T-helper 22 cell (primary cell): ENCODE measurements around the gene NECTIN1.

Experiments
- DNase-seq: peaks from one replicate; pipeline ENCODE4 v3.0.0-alpha.2; 2020; ENCODE audit warnings: low read depth

The NECTIN1 gene

GRCh38 chr11:119712459-119713358, 16.3 kb downstream of the NECTIN1 start:
- DNase-seq, result no peak

GRCh38 chr11:119712006-119712405, 17.0 kb downstream of the NECTIN1 start:
- no peak for DNase-seq

- DNase-seq, result no peak
These were observed 17.5 kb downstream of the NECTIN1 start for GRCh38 chr11:119711476-119711875.

- DNase-seq, result no peak
These were observed 18.6 kb downstream of the NECTIN1 start for GRCh38 chr11:119710417-119710816.

- no peak for DNase-seq
These were observed 19.2 kb downstream of the NECTIN1 start for GRCh38 chr11:119709638-119710346.

- no peak for DNase-seq
These were observed 19.8 kb downstream of the NECTIN1 start for GRCh38 chr11:119709171-119709570.

- DNase-seq, result no peak
These were observed 20.6 kb downstream of the NECTIN1 start for GRCh38 chr11:119708384-119708783.

- DNase-seq, result no peak
These were observed 22.1 kb downstream of the NECTIN1 start for GRCh38 chr11:119706887-119707286.

GRCh38 chr11:119706029-119706428, 23.0 kb downstream of the NECTIN1 start:
- no peak for DNase-seq

- DNase-seq, result no peak
These were observed 23.6 kb downstream of the NECTIN1 start for GRCh38 chr11:119705362-119705761.

GRCh38 chr11:119704849-119705248, 24.2 kb downstream of the NECTIN1 start:
- no peak for DNase-seq

- DNase-seq, result no peak
These were observed 27.1 kb downstream of the NECTIN1 start for GRCh38 chr11:119701591-119702549.

- DNase-seq, result no peak
These were observed 28.3 kb downstream of the NECTIN1 start for GRCh38 chr11:119700536-119701346.

- DNase-seq, result no peak
These were observed 29.0 kb downstream of the NECTIN1 start for GRCh38 chr11:119700030-119700429.

- no peak for DNase-seq
These were observed 29.8 kb downstream of the NECTIN1 start for GRCh38 chr11:119699227-119699626.

GRCh38 chr11:119697882-119698281, 31.1 kb downstream of the NECTIN1 start:
- no peak for DNase-seq

- DNase-seq, result no peak
These were observed 31.6 kb downstream of the NECTIN1 start for GRCh38 chr11:119697445-119697844.

GRCh38 chr11:119696378-119697222, 32.4 kb downstream of the NECTIN1 start:
- no peak for DNase-seq

GRCh38 chr11:119694334-119694733, 34.7 kb downstream of the NECTIN1 start:
- DNase-seq, result no peak

- DNase-seq, result no peak
These were observed 35.7 kb downstream of the NECTIN1 start for GRCh38 chr11:119693253-119693815.
